NT2/D1 (cell line): Measurements from ENCODE around the gene THBD.

Experiments
- DNase-seq: peaks from one replicate; pipeline ENCODE4 v3.0.0-alpha.2; 2011; ENCODE audit warnings: low read depth, low spot score
- H3K27me3 ChIP-seq: 2 replicates; pipeline ENCODE4 v1.6.0; 2011; ENCODE audit warnings: mild to moderate bottlenecking; ENCODE audit not compliant: insufficient read length, insufficient read depth
- H3K36me3 ChIP-seq: 2 replicates; pipeline ENCODE4 v1.6.1; 2011; ENCODE audit warnings: mild to moderate bottlenecking, low read length, mixed read lengths; ENCODE audit not compliant: insufficient read depth, insufficient read length
- H3K4me1 ChIP-seq: 2 replicates; pipeline ENCODE4 v1.5.1; 2011; ENCODE audit not compliant: insufficient read depth, insufficient read length
- H3K4me3 ChIP-seq: 2 replicates; pipeline ENCODE4 v1.5.1; 2011; ENCODE audit warnings: low read depth; ENCODE audit not compliant: insufficient read length
- H3K9ac ChIP-seq: 2 replicates; pipeline ENCODE4 v1.6.0; 2011; ENCODE audit warnings: low read depth; ENCODE audit not compliant: insufficient read length
- H3K9me3 ChIP-seq: 2 replicates; pipeline ENCODE4 v1.5.1; 2011; ENCODE audit warnings: mild to moderate bottlenecking, low read length; ENCODE audit not compliant: insufficient read depth
- SUZ12 ChIP-seq: IDR thresholded peaks from 2 replicates; pipeline ENCODE4 v1.6.1; 2011; ENCODE audit not compliant: insufficient read length, insufficient read depth; ENCODE audit errors: extremely low read depth
- YY1 ChIP-seq: IDR thresholded peaks from 2 replicates; pipeline ENCODE4 v1.6.1; 2011; ENCODE audit not compliant: insufficient read length, insufficient read depth
- ZNF274 ChIP-seq: IDR thresholded peaks from 2 replicates; pipeline ENCODE4 v1.6.1; 2011; ENCODE audit warnings: mild to moderate bottlenecking, low read depth, low read length

The THBD gene

DNA sequence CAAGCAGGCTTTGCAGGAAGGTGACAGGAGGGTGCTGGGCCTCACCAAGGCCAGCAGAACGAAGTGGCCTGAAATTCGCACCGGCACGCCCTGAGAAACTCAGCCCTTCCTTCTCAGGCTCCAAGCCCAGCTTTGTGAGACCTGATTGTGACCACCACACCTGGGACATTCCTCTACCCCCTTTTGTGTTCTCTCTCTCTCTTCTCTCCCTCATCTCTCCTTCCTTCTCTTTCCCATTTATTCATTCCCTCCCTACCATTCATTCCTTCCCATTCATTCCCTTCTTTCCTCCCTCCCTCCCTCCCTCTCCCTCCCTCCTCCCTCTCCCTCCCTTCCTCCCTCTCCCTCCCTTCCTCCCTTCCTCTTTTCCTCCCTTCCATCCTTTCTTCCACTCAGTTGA, 27.8 kb upstream of the THBD start:
- TF ChIP-seq ZNF274 (no peak), YY1 (no peak), SUZ12 (no peak)
- H3K27me3 ChIP-seq: no peaks in the 10 kb centered on the region
- H3K4me3 ChIP-seq: no peak overlapping the region
- DNase-seq: no peak
- no peaks in the 10 kb centered on the region for H3K36me3 ChIP-seq
- no peaks in the 10 kb centered on the region for H3K4me1 ChIP-seq
- no peaks in the 10 kb centered on the region for H3K9me3 ChIP-seq
- H3K9ac ChIP-seq: no peak overlapping the region

DNA sequence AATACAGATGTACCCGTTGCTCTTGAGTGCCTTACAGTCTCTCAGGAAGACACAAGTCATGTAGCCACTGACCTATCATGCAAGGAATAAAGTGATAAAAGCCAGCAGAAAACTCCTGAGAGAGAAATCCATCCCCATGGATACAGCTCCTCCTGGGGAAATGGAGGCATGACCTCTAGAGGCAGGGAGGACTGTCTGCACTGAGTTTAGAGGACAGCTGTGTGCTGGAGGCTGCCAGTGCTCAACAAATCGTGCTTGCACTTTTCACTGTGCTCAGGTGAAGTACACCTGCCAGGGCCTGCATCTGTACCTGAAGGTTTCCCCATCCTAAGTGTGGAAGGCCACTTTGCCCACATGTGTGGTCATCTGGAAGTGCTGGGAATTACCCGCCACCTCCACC, 24.6 kb upstream of the THBD start:
- TF ChIP-seq SUZ12 (no peak), YY1 (no peak), ZNF274 (no peak)
- H3K4me1 ChIP-seq: no peaks in the 10 kb centered on the region
- no peak overlapping the region for H3K4me3 ChIP-seq
- H3K27me3 ChIP-seq: no peaks in the 10 kb centered on the region
- no peak overlapping the region for H3K9ac ChIP-seq
- no peaks in the 10 kb centered on the region for H3K36me3 ChIP-seq
- DNase-seq: no peak
- H3K9me3 ChIP-seq: no peaks in the 10 kb centered on the region

DNA sequence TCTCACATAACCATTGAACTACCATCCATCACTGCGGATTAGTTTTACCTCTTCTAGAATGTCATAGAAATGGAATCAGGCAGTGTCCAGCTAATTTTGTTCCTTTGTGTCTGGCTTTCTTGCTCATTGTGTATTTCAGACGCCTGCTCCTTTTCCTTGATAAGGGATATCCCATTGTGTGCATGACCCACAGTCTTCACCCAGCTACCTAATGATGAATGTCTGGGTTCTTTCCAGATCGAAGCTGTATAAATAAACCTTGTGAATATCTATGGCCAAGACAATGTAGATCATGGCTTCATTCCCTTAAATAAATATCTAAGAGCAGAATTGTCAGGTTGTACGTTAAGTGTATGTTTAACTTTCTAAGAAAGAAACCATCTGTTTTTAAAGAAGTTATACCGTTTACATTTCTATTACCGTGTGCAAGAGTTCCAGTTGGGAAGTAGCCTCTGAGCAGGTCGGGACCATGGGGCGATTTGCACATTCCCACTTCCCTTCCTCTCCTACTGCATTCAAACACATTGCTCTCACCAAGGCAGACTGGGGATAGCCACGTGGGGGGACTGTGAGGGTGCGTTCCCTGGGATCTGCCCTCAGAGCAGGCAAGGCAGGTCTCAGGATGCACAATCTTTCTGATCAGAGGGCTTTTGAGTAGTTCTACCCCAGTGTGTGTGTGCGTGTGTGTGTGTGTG, 23.6 kb upstream of the THBD start:
- no peak for DNase-seq
- Histone ChIP-seq H3K36me3 (no peaks in the 10 kb centered on the region), H3K4me3 (no peak overlapping the region), H3K9ac (no peak overlapping the region), H3K9me3 (no peaks in the 10 kb centered on the region), H3K4me1 (no peaks in the 10 kb centered on the region), H3K27me3 (no peaks in the 10 kb centered on the region)
- TF ChIP-seq ZNF274: no peak
- TF ChIP-seq YY1: no peak
- no peak for TF ChIP-seq SUZ12

DNA sequence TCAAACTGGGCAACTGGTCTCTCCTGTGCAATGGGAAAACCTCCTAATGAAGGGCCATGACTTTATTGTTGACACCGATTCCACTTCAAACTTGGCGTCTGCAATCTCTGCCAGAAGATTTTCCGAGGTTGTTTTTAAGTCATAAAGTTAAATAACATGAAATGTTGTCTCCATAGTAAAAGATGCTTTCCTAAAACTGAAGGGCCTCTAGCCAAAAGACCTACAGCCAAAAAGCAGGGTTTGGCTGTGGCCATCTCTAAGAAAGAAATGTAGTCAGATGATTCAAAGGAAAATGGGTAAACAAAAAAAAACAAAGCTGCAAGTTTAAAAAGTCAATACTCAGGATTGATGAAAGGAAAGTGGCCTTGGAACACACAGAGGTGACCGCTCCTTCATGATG, 22.5 kb upstream of the THBD start:
- Histone ChIP-seq H3K27me3 (no peaks in the 10 kb centered on the region), H3K9me3 (no peaks in the 10 kb centered on the region; the same call in 1 of the 2 replicates), H3K36me3 (no peaks in the 10 kb centered on the region), H3K4me1 (no peaks in the 10 kb centered on the region), H3K4me3 (no peak overlapping the region), H3K9ac (no peak overlapping the region)
- TF ChIP-seq YY1: no peak
- no peak for TF ChIP-seq ZNF274
- no peak for TF ChIP-seq SUZ12
- DNase-seq: no peak

DNA sequence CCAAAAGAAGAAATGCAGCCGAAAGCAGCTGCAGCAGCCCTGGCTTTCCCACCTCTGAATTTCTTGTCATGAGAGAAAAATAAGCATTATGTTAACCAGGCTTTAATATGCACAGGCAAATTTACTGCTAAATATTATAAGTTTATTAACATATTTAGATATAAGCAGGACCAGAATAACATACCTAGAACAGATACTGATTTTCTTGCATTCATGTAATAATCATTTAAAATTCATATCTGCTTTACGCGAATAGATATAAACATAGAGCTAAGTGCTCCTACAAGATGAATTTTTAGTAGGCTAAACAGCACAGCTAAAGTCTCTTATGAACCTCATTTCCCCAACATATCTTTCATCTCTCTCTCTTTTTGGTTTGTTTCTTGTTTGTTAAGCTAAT, 21.9 kb upstream of the THBD start:
- H3K9me3 ChIP-seq: no peaks in the 10 kb centered on the region; the same call in 1 of the 2 replicates
- TF ChIP-seq ZNF274 (no peak), SUZ12 (no peak), YY1 (no peak)
- no peaks in the 10 kb centered on the region for H3K4me1 ChIP-seq
- no peaks in the 10 kb centered on the region for H3K36me3 ChIP-seq
- no peak overlapping the region for H3K9ac ChIP-seq
- no peak overlapping the region for H3K4me3 ChIP-seq
- DNase-seq: no peak
- no peaks in the 10 kb centered on the region for H3K27me3 ChIP-seq

DNA sequence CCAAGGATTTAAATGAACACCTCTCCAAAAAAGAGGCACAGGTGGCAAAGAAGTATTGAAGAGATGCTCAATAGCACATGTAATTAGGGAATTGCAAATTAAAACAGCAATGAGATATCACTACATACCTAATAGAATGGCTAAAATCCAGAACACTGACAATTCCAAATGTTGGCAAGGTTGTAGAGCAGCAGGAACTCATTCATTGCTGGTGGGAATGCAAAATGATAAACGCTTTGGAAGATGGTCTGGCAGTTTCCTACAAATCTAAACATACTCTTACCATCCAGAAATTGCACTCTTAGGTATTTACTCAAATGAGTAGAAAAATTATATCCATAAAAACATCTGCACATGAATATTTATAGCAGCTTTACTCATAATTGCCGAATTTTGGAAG, 19.6 kb upstream of the THBD start:
- no peaks in the 10 kb centered on the region for H3K36me3 ChIP-seq
- no peak for DNase-seq
- TF ChIP-seq SUZ12 (no peak), ZNF274 (no peak)
- H3K9ac ChIP-seq: no peak overlapping the region
- no peaks in the 10 kb centered on the region for H3K27me3 ChIP-seq
- no peaks in the 10 kb centered on the region; the same call in 1 of the 2 replicates for H3K9me3 ChIP-seq
- H3K4me3 ChIP-seq: no peak overlapping the region
- H3K4me1 ChIP-seq: no peaks in the 10 kb centered on the region

DNA sequence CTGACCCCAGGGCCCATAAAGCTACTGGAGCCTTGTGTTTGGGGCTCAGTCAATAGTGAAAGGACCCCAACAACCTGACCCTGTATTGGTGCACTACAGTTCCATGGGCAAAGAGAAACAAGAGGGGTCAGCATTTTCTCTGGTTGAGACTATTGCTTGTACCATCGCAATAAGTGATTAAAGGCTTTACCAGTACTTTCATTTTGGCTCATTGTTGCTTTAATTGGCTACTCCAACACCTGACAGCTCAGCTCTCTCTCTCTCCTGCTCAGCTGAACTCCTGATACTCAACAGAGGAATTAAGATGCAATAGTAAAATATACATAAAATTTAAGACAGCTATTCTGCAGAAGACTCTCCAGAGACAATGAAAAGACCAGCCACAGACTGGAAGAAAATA, 18.8 kb upstream of the THBD start:
- no peaks in the 10 kb centered on the region for H3K27me3 ChIP-seq
- TF ChIP-seq ZNF274 (no peak), SUZ12 (no peak), YY1 (no peak)
- no peak overlapping the region for H3K9ac ChIP-seq
- H3K36me3 ChIP-seq: no peaks in the 10 kb centered on the region
- no peaks in the 10 kb centered on the region for H3K4me1 ChIP-seq
- no peaks in the 10 kb centered on the region; the same call in 1 of the 2 replicates for H3K9me3 ChIP-seq
- no peak for DNase-seq
- no peak overlapping the region for H3K4me3 ChIP-seq

DNA sequence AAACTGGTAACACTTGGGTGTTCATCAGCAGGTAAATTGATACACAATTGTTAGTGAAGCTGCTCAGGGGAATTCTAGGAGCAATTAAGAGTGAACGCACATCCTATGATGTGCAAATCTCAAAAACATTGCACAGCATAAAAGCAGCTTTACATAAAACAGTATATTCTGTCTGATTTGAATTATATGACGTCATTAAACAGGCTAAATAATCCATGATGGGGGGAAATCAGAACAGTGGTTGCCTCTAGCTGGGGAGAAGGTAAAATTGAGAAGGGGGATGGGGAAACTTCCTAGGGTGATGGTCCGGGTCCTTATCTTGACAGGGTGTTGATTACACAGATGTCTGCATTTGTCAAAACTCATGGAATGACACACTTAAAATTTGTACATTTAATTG, 17.3 kb upstream of the THBD start:
- no peak for TF ChIP-seq ZNF274
- TF ChIP-seq YY1: no peak
- TF ChIP-seq SUZ12: no peak
- Histone ChIP-seq H3K4me1 (peaks cover 3% of the 10 kb centered on the region), H3K27me3 (no peaks in the 10 kb centered on the region), H3K36me3 (no peaks in the 10 kb centered on the region), H3K4me3 (no peak overlapping the region), H3K9ac (no peak overlapping the region), H3K9me3 (no peaks in the 10 kb centered on the region; the same call in 1 of the 2 replicates)
- no peak for DNase-seq
